Measurements from ENCODE around the gene DYSF.
A peak's percentile ranks its signal among the peaks of the same experiment; 100 is the strongest.

Gene DYSF

DNA sequence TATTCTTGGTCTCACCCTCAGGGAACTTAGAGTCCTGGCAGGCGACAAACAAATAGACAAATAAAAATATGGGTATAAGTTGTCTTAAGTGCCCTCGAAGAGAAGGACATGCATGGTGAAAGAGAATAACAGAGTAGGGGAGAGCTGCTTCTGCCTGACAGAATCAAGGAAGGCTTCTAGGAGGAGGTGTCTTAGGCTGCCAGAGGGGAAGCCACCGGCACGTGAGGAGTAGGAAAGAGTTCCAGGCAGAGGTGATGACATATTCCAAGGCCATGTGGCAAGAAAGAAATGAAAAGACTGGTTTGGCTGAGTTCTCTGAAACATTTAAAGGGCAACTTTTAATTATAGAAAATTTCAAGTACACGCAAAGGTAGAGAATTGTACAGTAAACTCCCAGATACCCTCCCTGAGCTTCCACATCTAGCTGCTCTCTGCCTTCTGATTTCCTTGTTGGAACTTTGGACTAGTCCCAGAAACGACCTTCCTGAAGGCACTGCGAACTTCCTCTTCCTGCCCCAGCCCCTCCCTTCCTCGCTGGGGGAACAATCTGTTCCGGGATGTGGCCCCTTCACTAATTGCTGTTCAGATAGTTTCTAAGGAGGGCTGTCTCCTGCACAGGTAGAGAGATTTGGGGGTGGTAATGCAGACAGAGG is 91.7 kb downstream of the DYSF start:
- Histone ChIP-seq H2AFZ (ENCODE audit: low read length, unreplicated experiment) (no peak overlapping the region), H3K27me3 (ENCODE audit: insufficient read depth, low read length) (peaks cover 13% of the 10 kb centered on the region), H3K36me3 (ENCODE audit: insufficient read depth, low read length) (no peaks in the 10 kb centered on the region), H3K4me3 (ENCODE audit: low read depth, low read length) (peak overlapping the region; percentile 40), H3K79me2 (ENCODE audit: control insufficient read depth, insufficient read depth, low read length, unreplicated experiment) (no peaks in the 10 kb centered on the region), H3K4me1 (ENCODE audit: control insufficient read depth, insufficient read depth, low read length, unreplicated experiment) (peaks cover 4% of the 10 kb centered on the region), H3K27ac (ENCODE audit: low read depth, low read length) (no peak overlapping the region)

DNA sequence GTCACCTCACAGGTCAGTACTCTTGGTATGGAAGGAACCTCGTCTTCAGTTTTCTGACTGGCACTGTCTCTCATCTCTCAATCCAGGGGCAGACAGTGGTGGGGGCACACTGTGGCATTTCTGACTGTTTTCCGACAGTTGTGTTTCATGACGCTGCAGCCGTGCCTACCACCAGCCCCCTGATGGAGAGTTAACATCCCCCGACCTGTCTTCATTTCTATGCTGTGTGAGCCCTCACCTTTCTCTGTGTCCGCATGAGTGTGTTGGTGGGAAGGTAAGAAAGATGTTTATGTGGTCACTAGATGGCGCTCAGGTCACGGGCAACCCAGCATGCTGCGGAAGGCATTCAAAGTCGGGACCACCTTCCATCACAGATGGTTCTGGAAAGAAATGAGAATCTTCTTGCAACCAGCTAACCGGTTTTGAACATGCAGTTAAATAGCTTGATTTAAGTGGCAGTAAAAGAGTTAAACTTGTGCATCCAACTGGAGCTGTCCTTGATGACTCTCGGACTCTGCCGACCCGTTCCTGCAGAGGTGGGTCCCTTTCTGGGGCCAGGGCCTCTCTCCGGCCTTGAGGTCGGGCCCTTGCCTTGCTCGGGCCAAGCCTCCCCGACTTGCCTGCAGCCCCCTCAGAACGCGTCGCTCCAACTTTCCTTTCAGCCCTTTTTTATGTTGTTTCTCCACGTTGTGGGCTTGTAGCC is 92.4 kb downstream of the DYSF start:
- H3K79me2 ChIP-seq (ENCODE audit: control insufficient read depth, insufficient read depth, low read length, unreplicated experiment): no peaks in the 10 kb centered on the region
- peak overlapping the region; percentile 14 for H2AFZ ChIP-seq (ENCODE audit: low read length, unreplicated experiment)
- H3K27ac ChIP-seq (ENCODE audit: low read depth, low read length): no peak overlapping the region
- peak overlapping the region; percentile 40 for H3K4me3 ChIP-seq (ENCODE audit: low read depth, low read length)
- H3K36me3 ChIP-seq (ENCODE audit: insufficient read depth, low read length): no peaks in the 10 kb centered on the region
- peaks cover 4% of the 10 kb centered on the region for H3K4me1 ChIP-seq (ENCODE audit: control insufficient read depth, insufficient read depth, low read length, unreplicated experiment)
- peaks cover 13% of the 10 kb centered on the region for H3K27me3 ChIP-seq (ENCODE audit: insufficient read depth, low read length)

GRCh38 chr2:71546275-71546638 is 92.9 kb downstream of the DYSF start:
- Histone ChIP-seq H3K79me2 (ENCODE audit: control insufficient read depth, insufficient read depth, low read length, unreplicated experiment) (no peaks in the 10 kb centered on the region), H3K4me1 (ENCODE audit: control insufficient read depth, insufficient read depth, low read length, unreplicated experiment) (peaks cover 4% of the 10 kb centered on the region), H2AFZ (ENCODE audit: low read length, unreplicated experiment) (peak overlapping the region; percentile 14), H3K27me3 (ENCODE audit: insufficient read depth, low read length) (peaks cover 13% of the 10 kb centered on the region), H3K27ac (ENCODE audit: low read depth, low read length) (no peak overlapping the region), H3K4me3 (ENCODE audit: low read depth, low read length) (peak overlapping the region; percentile 40; the same call in 1 of the 2 replicates), H3K36me3 (ENCODE audit: insufficient read depth, low read length) (no peaks in the 10 kb centered on the region)

DNA sequence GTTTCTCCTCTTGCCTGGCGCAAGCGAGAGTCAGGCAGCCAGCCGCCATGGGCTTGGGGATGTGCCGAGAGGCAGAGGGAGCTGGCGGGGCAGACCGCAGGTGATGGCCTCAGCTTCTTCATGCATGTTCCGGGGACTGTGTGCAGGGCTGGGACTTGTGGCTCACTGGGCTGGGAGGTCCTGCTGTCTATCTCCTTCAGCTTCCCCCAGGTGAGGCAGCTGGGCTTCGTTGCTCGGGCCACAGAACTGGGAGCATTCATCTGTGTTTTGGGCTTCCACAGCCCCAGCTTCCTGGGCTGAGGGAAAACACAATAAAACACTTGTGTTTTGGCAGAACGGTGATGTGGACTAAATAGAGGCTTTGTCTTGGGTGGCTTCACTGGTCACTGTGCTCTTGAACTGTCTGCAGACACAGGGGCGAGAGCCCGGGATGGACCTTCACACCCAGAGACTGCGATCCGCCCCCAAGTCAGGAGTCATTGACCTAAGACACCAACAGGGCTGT is 93.5 kb downstream of the DYSF start:
- H3K27ac ChIP-seq (ENCODE audit: low read depth, low read length): no peak overlapping the region
- H3K4me3 ChIP-seq (ENCODE audit: low read depth, low read length): no peak overlapping the region
- H2AFZ ChIP-seq (ENCODE audit: low read length, unreplicated experiment): no peak overlapping the region
- H3K79me2 ChIP-seq (ENCODE audit: control insufficient read depth, insufficient read depth, low read length, unreplicated experiment): no peaks in the 10 kb centered on the region
- peaks cover 4% of the 10 kb centered on the region for H3K4me1 ChIP-seq (ENCODE audit: control insufficient read depth, insufficient read depth, low read length, unreplicated experiment)
- H3K27me3 ChIP-seq (ENCODE audit: insufficient read depth, low read length): peaks cover 13% of the 10 kb centered on the region
- H3K36me3 ChIP-seq (ENCODE audit: insufficient read depth, low read length): no peaks in the 10 kb centered on the region

- H3K4me1 ChIP-seq (ENCODE audit: control insufficient read depth, insufficient read depth, low read length, unreplicated experiment): peaks cover 4% of the 10 kb centered on the region
- H3K4me3 ChIP-seq (ENCODE audit: low read depth, low read length): no peak overlapping the region
- H3K27ac ChIP-seq (ENCODE audit: low read depth, low read length): no peak overlapping the region
- H3K79me2 ChIP-seq (ENCODE audit: control insufficient read depth, insufficient read depth, low read length, unreplicated experiment): no peaks in the 10 kb centered on the region
- H2AFZ ChIP-seq (ENCODE audit: low read length, unreplicated experiment): no peak overlapping the region
- H3K27me3 ChIP-seq (ENCODE audit: insufficient read depth, low read length): peaks cover 13% of the 10 kb centered on the region
- H3K36me3 ChIP-seq (ENCODE audit: insufficient read depth, low read length): no peaks in the 10 kb centered on the region
Measured at GRCh38 chr2:71547616-71548285, 94.4 kb downstream of the DYSF start.

DNA sequence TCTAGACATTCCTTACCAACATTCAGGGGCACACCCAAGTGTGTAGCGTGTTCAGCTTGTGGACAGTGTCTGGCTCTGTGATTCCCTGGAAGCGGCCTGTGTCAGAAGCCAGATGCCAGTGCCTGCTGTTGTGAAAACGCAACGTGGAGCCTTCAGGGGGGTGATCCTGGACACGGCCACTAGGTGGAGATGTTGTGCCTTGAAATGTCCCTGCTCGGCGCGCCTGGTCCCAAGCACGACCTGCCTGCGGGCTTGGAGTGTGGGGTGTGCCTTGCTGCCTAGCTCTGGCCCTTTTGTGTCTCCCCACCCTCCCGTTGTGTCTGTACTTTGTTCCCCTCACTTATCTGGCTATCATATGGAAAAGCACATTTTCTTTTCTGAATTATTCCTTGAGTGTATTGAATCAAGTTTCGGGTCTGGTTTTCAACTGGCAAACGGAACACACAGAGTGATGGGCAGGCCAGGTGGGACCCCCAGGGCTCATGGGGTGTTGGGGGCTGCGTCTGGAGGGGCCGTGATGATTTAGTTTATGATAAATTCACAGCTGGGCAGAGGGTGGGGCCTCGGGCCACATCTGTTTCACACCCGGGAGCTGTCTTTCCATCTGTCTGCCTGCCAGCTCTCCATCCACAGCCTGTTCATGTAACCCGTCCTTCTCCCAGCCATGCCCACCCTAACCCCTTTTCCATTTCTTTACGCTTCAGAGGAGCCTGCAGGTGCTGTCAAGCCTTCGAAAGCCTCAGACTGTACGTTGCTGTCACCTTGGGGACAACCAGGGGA is 95.5 kb downstream of the DYSF start:
- H3K27ac ChIP-seq (ENCODE audit: low read depth, low read length): no peak overlapping the region
- no peak overlapping the region for H3K4me3 ChIP-seq (ENCODE audit: low read depth, low read length)
- H3K36me3 ChIP-seq (ENCODE audit: insufficient read depth, low read length): no peaks in the 10 kb centered on the region
- H2AFZ ChIP-seq (ENCODE audit: low read length, unreplicated experiment): no peak overlapping the region
- H3K27me3 ChIP-seq (ENCODE audit: insufficient read depth, low read length): peaks cover 13% of the 10 kb centered on the region
- H3K4me1 ChIP-seq (ENCODE audit: control insufficient read depth, insufficient read depth, low read length, unreplicated experiment): peaks cover 4% of the 10 kb centered on the region
- H3K79me2 ChIP-seq (ENCODE audit: control insufficient read depth, insufficient read depth, low read length, unreplicated experiment): no peaks in the 10 kb centered on the region

GRCh38 chr2:71550801-71551630 is 97.7 kb downstream of the DYSF start:
- Histone ChIP-seq H3K27ac (ENCODE audit: low read depth, low read length) (no peak overlapping the region), H3K4me1 (ENCODE audit: control insufficient read depth, insufficient read depth, low read length, unreplicated experiment) (no peaks in the 10 kb centered on the region), H3K27me3 (ENCODE audit: insufficient read depth, low read length) (peaks cover 10% of the 10 kb centered on the region), H3K36me3 (ENCODE audit: insufficient read depth, low read length) (no peaks in the 10 kb centered on the region), H3K79me2 (ENCODE audit: control insufficient read depth, insufficient read depth, low read length, unreplicated experiment) (no peaks in the 10 kb centered on the region), H2AFZ (ENCODE audit: low read length, unreplicated experiment) (no peak overlapping the region), H3K4me3 (ENCODE audit: low read depth, low read length) (no peak overlapping the region)

- Histone ChIP-seq H3K27me3 (ENCODE audit: insufficient read depth, low read length) (peaks cover 5% of the 10 kb centered on the region; the same call in 1 of the 2 replicates), H3K36me3 (ENCODE audit: insufficient read depth, low read length) (no peaks in the 10 kb centered on the region), H2AFZ (ENCODE audit: low read length, unreplicated experiment) (no peak overlapping the region), H3K4me1 (ENCODE audit: control insufficient read depth, insufficient read depth, low read length, unreplicated experiment) (no peaks in the 10 kb centered on the region), H3K27ac (ENCODE audit: low read depth, low read length) (no peak overlapping the region), H3K4me3 (ENCODE audit: low read depth, low read length) (no peak overlapping the region), H3K79me2 (ENCODE audit: control insufficient read depth, insufficient read depth, low read length, unreplicated experiment) (no peaks in the 10 kb centered on the region)
Measured at GRCh38 chr2:71551631-71551915, 98.2 kb downstream of the DYSF start.

DNA sequence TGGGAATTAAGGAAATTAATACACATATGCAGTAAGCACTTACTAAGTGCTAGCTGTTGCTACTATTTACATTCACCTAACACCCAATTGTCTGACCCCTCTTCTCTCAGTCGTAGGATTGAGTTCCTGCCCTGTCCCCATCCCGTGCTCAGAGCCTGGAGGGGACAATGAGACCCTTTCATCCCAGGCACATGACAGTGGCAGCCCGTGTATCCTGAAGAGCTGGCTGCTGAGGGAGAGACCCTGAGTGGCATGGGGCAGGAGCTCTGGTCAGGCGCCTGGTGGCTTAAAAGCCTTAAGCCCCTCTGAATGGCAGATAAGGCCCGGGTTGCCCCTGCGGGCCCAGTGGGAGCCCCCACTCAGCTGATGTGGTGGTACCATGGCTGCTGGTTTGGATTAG is 99.0 kb downstream of the DYSF start:
- Histone ChIP-seq H2AFZ (ENCODE audit: low read length, unreplicated experiment) (no peak overlapping the region), H3K27me3 (ENCODE audit: insufficient read depth, low read length) (no peaks in the 10 kb centered on the region), H3K36me3 (ENCODE audit: insufficient read depth, low read length) (no peaks in the 10 kb centered on the region), H3K79me2 (ENCODE audit: control insufficient read depth, insufficient read depth, low read length, unreplicated experiment) (no peaks in the 10 kb centered on the region), H3K4me1 (ENCODE audit: control insufficient read depth, insufficient read depth, low read length, unreplicated experiment) (no peaks in the 10 kb centered on the region), H3K27ac (ENCODE audit: low read depth, low read length) (no peak overlapping the region), H3K4me3 (ENCODE audit: low read depth, low read length) (no peak overlapping the region)

GRCh38 chr2:71552861-71553301 is 99.5 kb downstream of the DYSF start:
- Histone ChIP-seq H3K36me3 (ENCODE audit: insufficient read depth, low read length) (no peaks in the 10 kb centered on the region), H2AFZ (ENCODE audit: low read length, unreplicated experiment) (no peak overlapping the region), H3K4me1 (ENCODE audit: control insufficient read depth, insufficient read depth, low read length, unreplicated experiment) (no peaks in the 10 kb centered on the region), H3K27ac (ENCODE audit: low read depth, low read length) (no peak overlapping the region), H3K27me3 (ENCODE audit: insufficient read depth, low read length) (no peaks in the 10 kb centered on the region), H3K4me3 (ENCODE audit: low read depth, low read length) (no peak overlapping the region), H3K79me2 (ENCODE audit: control insufficient read depth, insufficient read depth, low read length, unreplicated experiment) (no peaks in the 10 kb centered on the region)

All from ACC112 (cell line).